Memory B cell (primary cell): ENCODE data around the gene SEMA7A.

Source experiments
- ATAC-seq: fragments of 150-1000 bp; cut with Tn5 transposase; 2 replicates; pipeline ENCODE4 v1.10.0; 2021; ENCODE audit warnings: low read depth, mild to moderate bottlenecking, moderate library complexity
- DNase-seq, 2 donors: peaks; one replicate each; pipeline ENCODE4 v3.0.0; 2022; ENCODE audit warnings: low spot score in 2 of 2
- H3K27ac Mint-ChIP-seq: one replicate; pipeline ENCODE4 v1.8.0; 2022; ENCODE audit warnings: mild to moderate bottlenecking, moderate library complexity, mixed read lengths
- H3K27me3 Mint-ChIP-seq: one replicate; pipeline ENCODE4 v1.8.0; 2022; ENCODE audit warnings: mixed read lengths
- H3K36me3 Mint-ChIP-seq: one replicate; pipeline ENCODE4 v1.8.0; 2022; ENCODE audit warnings: mild to moderate bottlenecking, mixed read lengths
- H3K4me1 Mint-ChIP-seq: one replicate; pipeline ENCODE4 v1.8.0; 2022; ENCODE audit warnings: mixed read lengths
- H3K4me3 Mint-ChIP-seq: one replicate; pipeline ENCODE4 v1.8.0; 2022; ENCODE audit warnings: mild to moderate bottlenecking, moderate library complexity, mixed read lengths
- H3K9me3 Mint-ChIP-seq: one replicate; pipeline ENCODE4 v1.8.0; 2022; ENCODE audit warnings: mixed read lengths

SEMA7A gene

DNA sequence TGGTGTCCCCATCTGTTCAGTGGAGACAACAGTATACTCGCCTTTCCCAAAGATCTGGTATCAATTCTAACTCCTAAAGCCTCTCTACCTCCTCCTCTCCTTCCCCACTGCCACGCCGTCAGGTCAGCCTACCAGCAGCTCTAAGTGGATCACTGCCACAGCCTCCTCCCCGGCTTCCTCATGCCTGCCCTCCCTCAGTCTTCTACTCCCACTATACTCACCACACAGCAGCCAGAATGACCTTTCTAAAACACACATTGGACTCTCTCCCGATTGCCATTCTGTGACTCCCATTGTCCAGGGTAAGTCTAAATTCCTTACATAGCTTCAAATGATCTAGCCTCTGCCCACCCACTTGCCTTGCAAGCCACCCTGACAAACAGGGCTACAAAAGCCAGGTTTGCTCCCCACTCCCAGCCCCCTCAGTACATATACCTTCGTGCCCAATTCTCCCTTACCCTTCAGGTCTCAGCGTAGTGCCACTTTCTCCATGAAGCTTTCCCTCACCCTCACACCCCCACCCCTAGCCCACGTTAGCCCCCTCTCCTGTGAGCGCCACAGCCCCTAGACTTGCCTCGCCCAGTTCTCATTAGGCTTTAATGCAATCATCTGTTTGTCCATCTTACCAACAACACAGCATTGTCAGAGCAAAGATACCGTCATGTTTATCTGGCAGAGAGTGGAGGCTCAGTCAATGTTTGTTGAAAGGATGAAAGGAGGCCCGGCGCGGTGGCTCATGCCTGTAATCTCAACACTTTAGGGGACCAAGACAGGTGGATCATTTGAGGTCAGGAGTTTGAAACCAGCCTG, 9.5 kb upstream of the SEMA7A start:
- H3K9me3 Mint-ChIP-seq = no peaks in the 10 kb centered on the region
- DNase-seq (no peak), ATAC-seq (no peak)
- peaks cover 11% of the 10 kb centered on the region for H3K4me1 Mint-ChIP-seq
- H3K36me3 Mint-ChIP-seq = peaks cover 23% of the 10 kb centered on the region
- no peaks in the 10 kb centered on the region for H3K27me3 Mint-ChIP-seq
- H3K4me3 Mint-ChIP-seq = no peak overlapping the region
- H3K27ac Mint-ChIP-seq = no peak overlapping the region

DNA sequence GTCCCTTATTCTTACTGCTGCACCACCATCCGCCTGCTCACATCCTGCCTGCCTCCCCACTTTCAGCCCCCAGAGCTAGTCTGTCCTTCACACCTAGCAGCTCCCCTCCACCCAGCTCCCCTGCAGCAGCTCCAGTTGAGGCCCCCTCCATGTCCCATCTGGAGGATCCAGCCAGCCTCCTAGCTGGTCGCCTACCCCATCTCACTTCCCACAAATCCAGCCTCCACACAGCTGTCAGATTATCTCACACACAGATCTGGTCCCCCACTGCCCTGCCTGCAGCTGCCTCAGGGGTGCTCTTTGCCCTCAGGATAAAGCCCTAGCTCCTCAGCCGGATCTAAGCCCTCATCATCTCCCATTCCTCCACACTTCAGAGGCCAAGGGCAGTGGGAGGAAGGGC, 8.8 kb upstream of the SEMA7A start:
- DNase-seq (no peak), ATAC-seq (no peak)
- Mint-ChIP-seq H3K4me1 (peaks cover 12% of the 10 kb centered on the region), H3K4me3 (no peak overlapping the region), H3K27me3 (no peaks in the 10 kb centered on the region), H3K36me3 (peaks cover 16% of the 10 kb centered on the region), H3K9me3 (no peaks in the 10 kb centered on the region), H3K27ac (peak overlapping the region; percentile 18)

DNA sequence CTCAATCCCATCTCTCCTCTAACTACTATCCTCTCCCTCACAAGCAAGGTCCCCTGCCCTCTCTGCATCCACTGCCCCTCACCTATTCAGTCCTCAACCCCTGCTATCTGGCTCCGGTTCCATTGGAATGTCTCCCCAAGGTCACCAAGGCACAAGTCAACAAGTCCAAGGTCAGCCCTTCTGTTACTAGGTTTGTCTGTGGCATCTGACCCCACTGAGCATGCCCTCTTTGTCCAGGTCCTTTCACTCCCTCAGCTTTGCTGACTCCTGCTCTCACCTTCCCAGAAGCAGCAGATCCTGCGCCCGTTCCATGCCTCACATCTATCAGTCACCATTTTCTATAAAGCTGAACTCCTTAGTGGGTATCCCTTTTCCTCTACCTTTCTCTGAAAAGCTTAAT, 8.3 kb upstream of the SEMA7A start:
- DNase-seq (no peak), ATAC-seq (no peak)
- no peak overlapping the region for H3K4me3 Mint-ChIP-seq
- H3K27me3 Mint-ChIP-seq = no peaks in the 10 kb centered on the region
- no peaks in the 10 kb centered on the region for H3K9me3 Mint-ChIP-seq
- peaks cover 14% of the 10 kb centered on the region for H3K36me3 Mint-ChIP-seq
- H3K4me1 Mint-ChIP-seq = peaks cover 12% of the 10 kb centered on the region
- H3K27ac Mint-ChIP-seq = peak overlapping the region; percentile 18

DNA sequence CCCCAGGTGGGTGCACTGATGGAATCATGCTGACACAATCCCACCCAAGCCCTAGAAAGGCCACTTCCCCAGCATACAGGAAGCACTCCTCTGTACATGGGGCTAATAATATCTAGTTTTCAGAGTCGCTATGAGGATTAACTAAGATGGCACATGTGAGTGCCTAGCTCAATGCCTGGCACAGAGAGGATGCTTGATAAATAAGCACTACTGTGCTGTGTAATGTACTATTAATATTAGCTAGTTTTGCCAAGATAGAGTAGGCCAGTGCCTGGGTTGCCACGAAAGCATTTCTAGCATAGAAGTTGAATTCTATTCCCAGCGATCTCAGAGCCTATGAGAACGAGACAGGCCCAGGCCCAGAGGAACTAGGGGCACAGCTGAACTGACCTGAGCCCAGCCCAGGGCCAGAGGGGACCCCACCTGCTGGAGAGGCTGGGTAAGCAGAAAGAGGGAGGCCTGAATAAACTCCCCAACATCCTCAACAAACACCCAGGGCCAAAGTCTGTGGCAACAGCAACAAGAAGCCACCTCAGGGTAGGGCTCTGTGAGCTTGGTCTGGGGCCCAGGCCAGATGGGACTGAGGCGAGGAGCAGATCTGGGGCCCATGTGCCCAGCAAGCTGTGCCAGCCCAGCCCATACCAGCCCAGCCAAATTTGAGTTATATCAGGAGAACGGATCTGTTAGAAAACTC, 7.6 kb upstream of the SEMA7A start:
- Mint-ChIP-seq H3K9me3 (no peaks in the 10 kb centered on the region), H3K27ac (no peak overlapping the region), H3K27me3 (no peaks in the 10 kb centered on the region), H3K4me1 (peaks cover 12% of the 10 kb centered on the region), H3K4me3 (no peak overlapping the region), H3K36me3 (peaks cover 11% of the 10 kb centered on the region)
- DNase-seq (no peak), ATAC-seq (no peak)

DNA sequence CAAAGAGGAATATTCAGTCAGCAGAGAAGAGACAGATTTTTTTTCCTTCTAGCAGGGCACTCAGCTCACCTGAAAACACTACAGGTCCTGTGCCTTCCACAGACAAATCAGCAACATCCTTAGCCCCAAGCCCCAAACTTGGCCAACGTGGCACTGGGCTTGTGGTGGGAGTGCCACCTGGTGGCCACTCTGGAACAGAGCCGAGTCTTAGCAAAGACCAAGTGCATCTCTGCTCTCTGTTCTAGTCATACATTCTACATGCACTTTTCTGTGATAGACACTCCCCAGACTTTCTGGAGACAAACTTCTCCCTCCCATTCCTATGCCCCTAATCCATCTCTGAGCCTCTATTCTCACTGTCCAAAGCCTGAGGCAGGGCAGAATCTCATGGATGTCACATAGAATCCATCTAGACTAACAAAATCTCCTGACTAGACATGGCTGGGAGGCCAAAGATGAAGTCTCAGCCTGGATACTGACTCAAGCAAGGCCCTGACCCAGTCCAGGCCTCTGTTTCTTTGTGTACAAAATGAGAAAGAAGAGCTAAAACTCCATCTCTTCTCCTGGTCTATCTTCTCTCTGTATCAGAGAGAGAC, 5.1 kb upstream of the SEMA7A start:
- Mint-ChIP-seq H3K36me3 (no peaks in the 10 kb centered on the region), H3K27ac (peak overlapping the region; percentile 21), H3K4me3 (no peak overlapping the region), H3K9me3 (no peaks in the 10 kb centered on the region), H3K4me1 (peaks cover 28% of the 10 kb centered on the region), H3K27me3 (no peaks in the 10 kb centered on the region)
- ATAC-seq (peak; percentile 57), DNase-seq (peak; percentile 78 to 80)

DNA sequence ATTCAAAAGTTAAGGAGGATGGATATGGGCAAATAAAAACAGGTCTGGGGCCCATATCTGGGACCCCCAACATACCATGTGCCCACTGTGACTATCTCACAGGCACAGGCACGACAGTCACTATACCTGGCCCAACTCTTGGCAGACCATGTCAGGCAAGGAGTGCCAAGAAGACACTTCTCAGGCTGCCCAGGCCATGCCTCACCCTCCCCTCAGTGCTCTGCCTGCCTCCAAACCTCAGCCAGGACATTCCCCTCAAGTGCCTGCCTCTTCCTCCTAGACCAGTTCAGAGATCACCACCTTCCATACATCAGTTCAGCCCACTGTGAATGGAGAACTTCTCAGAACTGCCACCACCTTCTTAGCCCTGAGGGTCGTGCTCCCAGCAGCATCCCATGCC, 4.4 kb upstream of the SEMA7A start:
- ATAC-seq (no peak), DNase-seq (no peak)
- Mint-ChIP-seq H3K27ac (peak overlapping the region; percentile 21), H3K4me1 (peaks cover 28% of the 10 kb centered on the region), H3K4me3 (no peak overlapping the region), H3K27me3 (no peaks in the 10 kb centered on the region), H3K36me3 (no peaks in the 10 kb centered on the region), H3K9me3 (no peaks in the 10 kb centered on the region)

DNA sequence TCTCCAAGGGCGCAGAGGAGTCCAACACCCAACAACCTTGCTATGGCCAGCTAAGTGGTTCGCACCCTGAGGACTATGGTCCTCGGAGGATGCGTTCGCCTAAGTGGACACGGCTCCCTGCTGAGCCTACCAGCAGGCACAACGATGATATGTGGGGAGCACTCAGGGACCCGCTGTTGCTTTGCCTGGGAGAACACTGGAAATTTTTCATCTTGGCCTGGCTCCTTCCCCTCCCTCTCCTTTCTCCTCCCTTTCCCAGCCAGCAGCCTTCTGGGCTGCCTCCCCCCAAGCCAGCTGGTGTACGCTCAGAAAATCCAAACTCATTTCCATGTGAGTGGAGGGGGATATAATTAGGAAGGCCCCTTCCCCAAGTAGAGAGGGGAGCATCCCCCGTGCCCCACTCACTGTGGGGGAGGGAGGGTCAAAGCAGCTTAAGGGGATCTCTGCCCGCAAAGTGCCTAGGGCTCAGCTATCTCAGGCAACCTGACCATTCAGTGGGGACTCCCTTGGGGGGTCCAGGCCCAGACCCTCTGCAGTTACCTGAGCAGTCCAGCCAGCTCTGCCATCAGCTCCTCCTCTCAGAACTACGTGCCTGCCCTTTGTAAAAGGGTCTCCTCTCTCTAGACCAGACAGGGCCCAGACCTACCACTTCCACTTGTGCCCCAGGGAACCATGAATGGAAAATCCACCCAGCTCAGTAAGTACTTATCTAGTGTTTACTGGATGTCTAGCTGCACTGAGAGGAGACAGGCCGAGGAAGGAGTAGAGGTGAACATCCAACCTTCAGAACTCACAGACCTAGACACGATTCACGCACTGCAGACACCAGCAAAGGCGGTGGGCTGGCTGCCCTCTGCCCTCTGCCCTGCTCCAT, 742 bp upstream of the SEMA7A start:
- Mint-ChIP-seq H3K4me1 (peaks cover 46% of the 10 kb centered on the region), H3K27ac (peak overlapping the region; percentile 87), H3K27me3 (no peaks in the 10 kb centered on the region), H3K9me3 (no peaks in the 10 kb centered on the region), H3K36me3 (no peaks in the 10 kb centered on the region), H3K4me3 (peak overlapping the region; percentile 81)
- no peak for DNase-seq
- ATAC-seq = no peak

DNA sequence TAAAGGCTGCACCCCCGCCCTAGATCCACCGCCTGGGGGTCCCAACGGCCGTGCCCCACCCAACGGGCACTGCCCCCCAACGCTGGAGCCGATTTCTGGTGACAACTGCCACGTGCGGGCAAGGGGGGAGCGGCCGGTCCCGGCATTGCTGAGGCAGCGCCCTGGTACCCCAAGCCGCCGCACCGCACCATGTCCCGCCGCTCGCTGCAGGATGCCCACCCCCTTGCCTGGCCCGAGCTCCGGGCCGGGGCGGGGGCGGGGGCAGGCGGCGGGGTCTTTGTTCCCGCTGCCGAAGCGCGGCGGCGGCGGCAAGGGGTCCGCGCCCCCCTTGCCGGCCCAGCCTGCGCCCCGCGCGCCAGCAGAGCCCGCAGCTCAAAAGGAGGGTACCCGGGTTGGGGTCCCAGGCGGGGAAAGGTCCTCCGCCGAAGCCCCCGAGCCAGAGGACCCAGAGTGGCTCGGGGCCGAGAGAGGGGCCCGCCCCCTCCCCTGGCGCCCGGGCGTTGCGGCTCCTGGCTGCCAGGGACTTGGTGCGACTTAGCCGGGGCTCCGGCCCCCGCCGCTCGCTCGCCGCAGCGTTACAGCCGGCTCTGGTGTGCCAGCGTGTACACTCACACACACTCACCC, 678 bp downstream of the SEMA7A start:
- H3K4me1 Mint-ChIP-seq = peaks cover 51% of the 10 kb centered on the region
- DNase-seq = no peak
- H3K27ac Mint-ChIP-seq = peak overlapping the region; percentile 90
- ATAC-seq = peak; percentile 27
- no peaks in the 10 kb centered on the region for H3K27me3 Mint-ChIP-seq
- H3K9me3 Mint-ChIP-seq = no peaks in the 10 kb centered on the region
- no peaks in the 10 kb centered on the region for H3K36me3 Mint-ChIP-seq
- H3K4me3 Mint-ChIP-seq = peak overlapping the region; percentile 84

DNA sequence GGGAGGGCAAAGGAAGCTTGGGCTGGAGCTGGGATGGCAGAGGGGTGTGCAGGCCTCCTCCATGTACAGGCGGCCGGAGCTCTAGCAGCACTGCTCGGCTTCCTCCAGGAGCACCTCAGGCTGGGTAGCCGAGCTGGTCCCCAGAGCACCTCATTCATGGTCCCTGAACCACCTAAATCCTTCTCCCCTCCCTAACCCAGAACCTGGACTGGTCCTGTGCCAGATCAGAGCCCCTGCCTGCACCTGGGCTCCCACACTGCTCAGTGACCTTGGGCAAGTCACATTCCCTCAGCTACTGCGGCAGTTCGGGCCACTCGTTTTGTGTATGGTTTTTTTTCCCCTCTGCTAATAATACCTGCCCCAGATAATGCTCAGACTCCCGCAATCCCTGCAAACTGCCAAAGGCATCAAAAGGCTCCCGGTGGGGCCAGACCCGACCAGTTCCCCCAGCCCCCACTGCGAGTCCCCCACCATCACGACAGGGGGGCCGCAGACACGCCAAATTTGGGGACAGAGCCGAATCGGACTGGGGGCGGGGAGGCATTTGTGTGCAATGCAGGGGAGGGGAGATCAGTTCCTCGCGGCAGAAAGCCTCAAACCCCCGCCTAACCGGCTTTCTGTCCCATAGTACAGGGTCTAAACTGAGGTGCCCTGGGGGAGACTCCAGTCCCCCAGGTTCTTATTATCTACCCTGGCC, 1.3 kb downstream of the SEMA7A start:
- no peak for ATAC-seq
- Mint-ChIP-seq H3K27me3 (no peaks in the 10 kb centered on the region), H3K27ac (peak overlapping the region; percentile 90), H3K9me3 (no peaks in the 10 kb centered on the region), H3K4me3 (peak overlapping the region; percentile 84), H3K4me1 (peaks cover 56% of the 10 kb centered on the region), H3K36me3 (peaks cover 2% of the 10 kb centered on the region)
- DNase-seq = no peak

DNA sequence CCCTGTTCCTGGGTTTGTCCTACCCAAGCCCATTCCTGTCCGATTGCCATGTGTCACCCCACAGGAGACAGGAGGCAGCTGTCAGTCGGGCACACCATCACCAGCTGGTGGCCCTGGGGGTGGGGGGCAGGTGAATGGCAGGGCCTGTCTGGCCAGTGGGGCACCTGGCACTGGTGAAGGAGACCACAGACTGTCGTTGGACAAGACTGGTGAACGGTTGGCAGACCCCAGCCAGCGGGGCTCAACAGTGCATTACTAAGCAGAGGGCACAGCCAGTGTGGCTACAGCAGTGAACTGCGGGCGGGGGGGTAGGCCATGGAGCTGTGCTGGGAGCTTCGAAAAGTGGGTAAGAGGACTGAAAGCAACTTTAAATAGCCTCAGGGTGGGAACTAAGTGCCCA, 2.1 kb downstream of the SEMA7A start:
- peaks cover 61% of the 10 kb centered on the region for H3K4me1 Mint-ChIP-seq
- H3K27me3 Mint-ChIP-seq = no peaks in the 10 kb centered on the region
- no peaks in the 10 kb centered on the region for H3K9me3 Mint-ChIP-seq
- H3K4me3 Mint-ChIP-seq = peak overlapping the region; percentile 84
- DNase-seq (no peak), ATAC-seq (no peak)
- H3K36me3 Mint-ChIP-seq = peaks cover 8% of the 10 kb centered on the region
- H3K27ac Mint-ChIP-seq = peak overlapping the region; percentile 90

DNA sequence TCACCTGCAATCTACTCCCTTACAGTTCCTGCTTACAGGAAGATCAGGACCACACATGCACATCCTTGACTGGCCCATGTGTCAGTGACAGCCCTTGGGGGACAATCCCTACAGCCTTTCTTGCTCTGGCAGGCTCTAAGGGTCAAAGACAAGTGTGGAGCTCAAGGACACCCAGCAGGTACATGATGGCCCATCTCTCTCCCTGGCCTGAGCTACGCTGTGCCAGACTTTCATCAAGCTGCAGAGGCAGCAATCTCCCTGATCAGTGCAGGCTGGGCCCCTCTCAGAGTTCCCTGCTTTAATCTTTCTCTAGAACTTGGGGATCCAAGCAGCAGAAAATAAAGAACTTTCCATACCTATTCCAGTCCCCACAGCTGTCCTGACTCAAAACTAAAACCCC, 2.6 kb downstream of the SEMA7A start:
- ATAC-seq (no peak), DNase-seq (no peak)
- no peaks in the 10 kb centered on the region for H3K27me3 Mint-ChIP-seq
- peaks cover 11% of the 10 kb centered on the region for H3K36me3 Mint-ChIP-seq
- peaks cover 66% of the 10 kb centered on the region for H3K4me1 Mint-ChIP-seq
- peak overlapping the region; percentile 84 for H3K4me3 Mint-ChIP-seq
- no peaks in the 10 kb centered on the region for H3K9me3 Mint-ChIP-seq
- H3K27ac Mint-ChIP-seq = peak overlapping the region; percentile 90

DNA sequence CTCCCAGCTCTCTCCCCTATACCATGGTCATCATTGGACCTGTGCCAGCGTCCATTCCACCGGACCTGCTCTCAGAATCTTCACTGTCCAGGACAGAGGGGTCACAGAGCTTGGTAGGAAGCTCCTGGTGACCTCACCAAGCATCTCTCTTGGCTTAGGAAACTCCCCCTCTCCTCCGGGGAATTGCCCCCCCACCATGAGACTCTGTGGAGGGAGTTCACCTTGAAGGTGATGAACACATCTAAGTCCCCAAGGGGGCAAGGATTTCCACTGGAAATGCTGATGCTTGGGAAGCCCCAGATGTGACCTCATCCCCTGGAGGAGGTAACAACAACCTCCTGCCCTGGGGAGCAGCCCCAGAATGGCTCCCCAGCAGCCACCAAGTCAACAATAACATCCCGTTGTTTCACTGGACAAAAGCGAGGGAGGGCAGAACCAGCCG, 3.2 kb downstream of the SEMA7A start:
- no peaks in the 10 kb centered on the region for H3K9me3 Mint-ChIP-seq
- peaks cover 68% of the 10 kb centered on the region for H3K4me1 Mint-ChIP-seq
- H3K27me3 Mint-ChIP-seq = no peaks in the 10 kb centered on the region
- DNase-seq (peak in 1 of 2 donors; percentile 31), ATAC-seq (peak; percentile 9)
- H3K27ac Mint-ChIP-seq = peak overlapping the region; percentile 90
- H3K36me3 Mint-ChIP-seq = peaks cover 12% of the 10 kb centered on the region
- H3K4me3 Mint-ChIP-seq = peak overlapping the region; percentile 84
